ENCODE measurements around the gene OSBPL10. TPM values are rescaled to one million over a fixed set of nuclear protein-coding genes. Genes with fewer than 3 reads are reported as not detected.

OSBPL10 gene
- polyA plus RNA-seq, 1 donor from 2014 or later = 2.0 TPM

GRCh38 chr3:31766669-31767068 is 214.4 kb downstream of the OSBPL10 start:
- no peaks in the 10 kb centered on the region for H3K27me3 ChIP-seq (ENCODE audit: insufficient read depth, low read depth, low read length)
- H4K20me1 ChIP-seq (ENCODE audit: insufficient read depth) = no peaks in the 10 kb centered on the region
- H3K27ac ChIP-seq (ENCODE audit: low read length) = no peak overlapping the region
- TF ChIP-seq, protein P1, sequence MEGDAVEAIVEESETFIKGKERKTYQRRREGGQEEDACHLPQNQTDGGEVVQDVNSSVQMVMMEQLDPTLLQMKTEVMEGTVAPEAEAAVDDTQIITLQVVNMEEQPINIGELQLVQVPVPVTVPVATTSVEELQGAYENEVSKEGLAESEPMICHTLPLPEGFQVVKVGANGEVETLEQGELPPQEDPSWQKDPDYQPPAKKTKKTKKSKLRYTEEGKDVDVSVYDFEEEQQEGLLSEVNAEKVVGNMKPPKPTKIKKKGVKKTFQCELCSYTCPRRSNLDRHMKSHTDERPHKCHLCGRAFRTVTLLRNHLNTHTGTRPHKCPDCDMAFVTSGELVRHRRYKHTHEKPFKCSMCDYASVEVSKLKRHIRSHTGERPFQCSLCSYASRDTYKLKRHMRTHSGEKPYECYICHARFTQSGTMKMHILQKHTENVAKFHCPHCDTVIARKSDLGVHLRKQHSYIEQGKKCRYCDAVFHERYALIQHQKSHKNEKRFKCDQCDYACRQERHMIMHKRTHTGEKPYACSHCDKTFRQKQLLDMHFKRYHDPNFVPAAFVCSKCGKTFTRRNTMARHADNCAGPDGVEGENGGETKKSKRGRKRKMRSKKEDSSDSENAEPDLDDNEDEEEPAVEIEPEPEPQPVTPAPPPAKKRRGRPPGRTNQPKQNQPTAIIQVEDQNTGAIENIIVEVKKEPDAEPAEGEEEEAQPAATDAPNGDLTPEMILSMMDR (IDR thresholded peaks at IDR 0.05; ENCODE audit: poor library complexity, severe bottlenecking) = no peak
- no peak for TF ChIP-seq EP300 (conservative IDR thresholded peaks at IDR 0.05; ENCODE audit: poor library complexity, severe bottlenecking)
- TF ChIP-seq RAD21 (conservative IDR thresholded peaks at IDR 0.05) = no peak
- H3K4me3 ChIP-seq (ENCODE audit: low read length) = no peak overlapping the region
- H3K4me2 ChIP-seq (ENCODE audit: low read length) = no peak overlapping the region
- no peaks in the 10 kb centered on the region for H3K36me3 ChIP-seq (ENCODE audit: insufficient read depth, low read length)
- no peaks in the 10 kb centered on the region for H3K9me2 ChIP-seq (ENCODE audit: insufficient read depth, low read length)
- H2AFZ ChIP-seq (ENCODE audit: low read depth, low read length) = no peak overlapping the region
- H3K9me3 ChIP-seq (ENCODE audit: low read length) = no peaks in the 10 kb centered on the region
- no peaks in the 10 kb centered on the region for H3K79me2 ChIP-seq (replicated peaks; ENCODE audit: insufficient read depth, low read length)
- no peak overlapping the region for H3K9ac ChIP-seq (ENCODE audit: low read length)
- H3F3A ChIP-seq (ENCODE audit: insufficient read depth, low read length, poor library complexity, severe bottlenecking) = no peaks in the 10 kb centered on the region

- Histone ChIP-seq H3K9ac (ENCODE audit: low read length) (no peak overlapping the region), H4K20me1 (ENCODE audit: insufficient read depth) (no peaks in the 10 kb centered on the region), H3K4me2 (ENCODE audit: low read length) (no peak overlapping the region), H3K9me2 (ENCODE audit: insufficient read depth, low read length) (no peaks in the 10 kb centered on the region), H3K9me3 (ENCODE audit: low read length) (no peaks in the 10 kb centered on the region), H3K36me3 (ENCODE audit: insufficient read depth, low read length) (no peaks in the 10 kb centered on the region), H3K27ac (ENCODE audit: low read length) (no peak overlapping the region), H3K79me2 (replicated peaks; ENCODE audit: insufficient read depth, low read length) (no peaks in the 10 kb centered on the region), H3K27me3 (ENCODE audit: insufficient read depth, low read depth, low read length) (no peaks in the 10 kb centered on the region), H2AFZ (ENCODE audit: low read depth, low read length) (no peak overlapping the region), H3K4me3 (ENCODE audit: low read length) (no peak overlapping the region), H3F3A (ENCODE audit: insufficient read depth, low read length, poor library complexity, severe bottlenecking) (no peaks in the 10 kb centered on the region)
- no peak for TF ChIP-seq EZH2 (IDR thresholded peaks at IDR 0.05; ENCODE audit: borderline replicate concordance, insufficient read depth, low read length, poor library complexity, severe bottlenecking)
- TF ChIP-seq EP300 (conservative IDR thresholded peaks at IDR 0.05; ENCODE audit: poor library complexity, severe bottlenecking) = no peak
- TF ChIP-seq SMC3 (conservative IDR thresholded peaks at IDR 0.05; ENCODE audit: poor library complexity) = no peak
- TF ChIP-seq TAF1 (IDR thresholded peaks at IDR 0.05; ENCODE audit: low read depth) = no peak
- TF ChIP-seq MXI1 (conservative IDR thresholded peaks at IDR 0.05; ENCODE audit: poor library complexity, severe bottlenecking) = no peak
- TF ChIP-seq, protein P1 (IDR thresholded peaks at IDR 0.05; ENCODE audit: poor library complexity, severe bottlenecking) = no peak
- TF ChIP-seq POLR2AphosphoS5 (IDR thresholded peaks at IDR 0.05) = no peak
- TF ChIP-seq REST (IDR thresholded peaks at IDR 0.05; ENCODE audit: borderline replicate concordance) = no peak
- TF ChIP-seq RAD21 (conservative IDR thresholded peaks at IDR 0.05) = no peak
Observed at GRCh38 chr3:31765871-31766270, 215.2 kb downstream of the OSBPL10 start.

All from neural cell (in vitro differentiated cells).